Lung (tissue), 12 donors: ENCODE measurements around the gene HBEGF. TPM values are rescaled to one million over a fixed set of nuclear protein-coding genes. Genes with fewer than 3 reads are reported as not detected.
A peak's percentile ranks its signal among the peaks of the same experiment; 100 is the strongest.

Experiments used
- ATAC-seq: fragments of 200-7000 bp; cut with Tn5 transposase; one replicate; pipeline ENCODE4 v1.9.1; 2020; ENCODE audit warnings: moderate number of reproducible peaks; ENCODE audit not compliant: insufficient read depth, low FRiP score
- DNase-seq, 3 donors: peaks; one replicate each; pipeline ENCODE4 v3.0.0-alpha.2; 2013 to 2017
- H3K27ac ChIP-seq, 2 donors: one replicate each; pipeline ENCODE4 v1.5.1; 2013; ENCODE audit warnings: mild to moderate bottlenecking in 2 of 2, moderate library complexity in 2 of 2, control low read depth in 1 of 2, inconsistent platforms in 1 of 2, low read depth in 1 of 2, low read length in 1 of 2
- H3K27me3 ChIP-seq, 3 donors: one replicate each; pipeline ENCODE4 v1.5.1; 2013; ENCODE audit warnings: low read length in 2 of 3; ENCODE audit not compliant: control insufficient read depth in 3 of 3, insufficient read depth in 3 of 3
- H3K36me3 ChIP-seq, 4 donors: one replicate each; pipeline ENCODE4 v1.5.1; 2013; ENCODE audit warnings: low read length in 4 of 4, mild to moderate bottlenecking in 1 of 4, moderate library complexity in 1 of 4; ENCODE audit not compliant: control insufficient read depth in 4 of 4, insufficient read depth in 4 of 4
- H3K4me1 ChIP-seq, 5 donors: one replicate each; pipeline ENCODE4 v1.5.1; 2013; ENCODE audit warnings: low read length in 5 of 5, mild to moderate bottlenecking in 2 of 5, moderate library complexity in 1 of 5; ENCODE audit not compliant: control insufficient read depth in 5 of 5, insufficient read depth in 5 of 5
- H3K4me3 ChIP-seq: one replicate; pipeline ENCODE4 v1.5.1; 2013; ENCODE audit warnings: mild to moderate bottlenecking, control low read depth, moderate library complexity
- H3K9ac ChIP-seq, 2 donors: one replicate each; pipeline ENCODE4 v1.5.1; 2013; ENCODE audit warnings: low read length in 2 of 2, control low read depth in 1 of 2; ENCODE audit not compliant: insufficient read depth in 1 of 2
- H3K9me3 ChIP-seq, 4 donors: one replicate each; pipeline ENCODE4 v1.5.1; 2013; ENCODE audit warnings: low read length in 3 of 4, mild to moderate bottlenecking in 1 of 4, moderate library complexity in 1 of 4; ENCODE audit not compliant: control insufficient read depth in 4 of 4, insufficient read depth in 3 of 4
- CTCF ChIP-seq: IDR thresholded peaks from 2 replicates; pipeline ENCODE4 v1.5.1; 2012; ENCODE audit warnings: mild to moderate bottlenecking; ENCODE audit errors: control extremely low read depth, extremely low read depth
- WGBS, 2 donors: extraction: QIAGEN DNeasy Blood & Tissue Kit; methylation state at CpG; one replicate each; pipeline ENCODE4 v1.1.7; 2013; 5-methylcytosine and 5-hydroxymethylcytosine counted together
- polyA plus RNA-seq, 2 donors: library from polyadenylated mRNA; stranded (reverse); fragments of 200-250 nt; gene quantifications; one replicate each; pipeline ENCODE4 v1.2.1, GENCODE V29; 2013
- total RNA-seq, 2 donors: library from RNA; depleted of rRNA in 1 of 2; stranded (reverse); fragments of >200 nt in 1 of 2; gene quantifications; one replicate each; pipeline ENCODE4 v1.2.1, GENCODE V29; 2014 to 2021
- donor health status: control.
- donor health status: control.
- donor health status: Bipolar disorder and iron deficiency.
- donor health status: healthy.
- donor health status: DM: yes; HTN: yes; CAD: no.

The HBEGF gene
- total and polyA plus RNA-seq, 4 donors = 13.0 to 27.1 (median 18.4) TPM

- H3K4me1 ChIP-seq = peaks cover 0 to 16% (median 7%) of the 10 kb centered on the region in 5 donors
- H3K27ac ChIP-seq = no peak overlapping the region
- 72 to 85% methylated on average over 5 of the region's 5 CpGs for WGBS, 2 donors
- no peak overlapping the region for H3K4me3 ChIP-seq
- TF ChIP-seq CTCF = no peak
- ATAC-seq (no peak), DNase-seq (peak in 1 of 3 donors; percentile 34)
- H3K9me3 ChIP-seq = no peaks in the 10 kb centered on the region
- H3K27me3 ChIP-seq = no peaks in the 10 kb centered on the region
- H3K9ac ChIP-seq = no peak overlapping the region
- peaks cover 0 to 15% (median 5%) of the 10 kb centered on the region in 4 donors for H3K36me3 ChIP-seq
Observed at GRCh38 chr5:140329739-140330481, 16.5 kb downstream of the HBEGF start.

GRCh38 chr5:140328036-140328764 is 18.2 kb downstream of the HBEGF start:
- peaks cover 6 to 25% (median 16%) of the 10 kb centered on the region in 5 donors for H3K4me1 ChIP-seq
- ATAC-seq = no peak
- no peak overlapping the region for H3K27ac ChIP-seq
- DNase-seq = no peak
- peaks cover 0 to 12% (median 1%) of the 10 kb centered on the region in 4 donors for H3K36me3 ChIP-seq
- no peak overlapping the region for H3K4me3 ChIP-seq
- H3K27me3 ChIP-seq = no peaks in the 10 kb centered on the region
- no peak overlapping the region for H3K9ac ChIP-seq
- no peak for TF ChIP-seq CTCF
- 80 to 86% methylated on average over 8 of the region's 8 CpGs for WGBS, 2 donors
- no peaks in the 10 kb centered on the region for H3K9me3 ChIP-seq

GRCh38 chr5:140327589-140327988 is 18.8 kb downstream of the HBEGF start:
- TF ChIP-seq CTCF = no peak
- Histone ChIP-seq H3K4me1 (peaks cover 12 to 31% (median 22%) of the 10 kb centered on the region in 5 donors), H3K4me3 (no peak overlapping the region), H3K9me3 (no peaks in the 10 kb centered on the region), H3K27me3 (no peaks in the 10 kb centered on the region), H3K36me3 (peaks cover 0 to 8% (median 0%) of the 10 kb centered on the region in 4 donors), H3K27ac (no peak overlapping the region), H3K9ac (no peak overlapping the region)
- 38 to 59% methylated on average over 2 of the region's 2 CpGs for WGBS, 2 donors
- DNase-seq = peak in 2 of 3 donors; percentile 47 to 64
- ATAC-seq = no peak
